HG03108 (cell line): ENCODE results near the gene TNFRSF1B.

Source experiments
- ATAC-seq: cut with Tn5 transposase; IDR thresholded peaks from one replicate; pipeline ENCODE4 v1.9.1; 2021; ENCODE audit warnings: moderate library complexity; ENCODE audit not compliant: unreplicated experiment

Gene TNFRSF1B

GRCh38 chr1:12155328-12155727, 11.5 kb upstream of the TNFRSF1B start:
- no peak for ATAC-seq

GRCh38 chr1:12157366-12158231, 9.2 kb upstream of the TNFRSF1B start:
- no peak for ATAC-seq

GRCh38 chr1:12158357-12159092, 8.3 kb upstream of the TNFRSF1B start:
- ATAC-seq, result no peak

- ATAC-seq, result no peak
Observed at GRCh38 chr1:12159816-12160215, 7.0 kb upstream of the TNFRSF1B start.

GRCh38 chr1:12161324-12161661, 5.5 kb upstream of the TNFRSF1B start:
- no peak for ATAC-seq

GRCh38 chr1:12161662-12162458, 4.9 kb upstream of the TNFRSF1B start:
- peak; percentile 65 for ATAC-seq

GRCh38 chr1:12162459-12163137, 4.2 kb upstream of the TNFRSF1B start:
- ATAC-seq, result no peak

GRCh38 chr1:12163210-12163609, 3.6 kb upstream of the TNFRSF1B start:
- ATAC-seq, result no peak

- no peak for ATAC-seq
Observed at GRCh38 chr1:12164210-12164609, 2.6 kb upstream of the TNFRSF1B start.

- no peak for ATAC-seq
Observed at GRCh38 chr1:12165342-12165741, 1.4 kb upstream of the TNFRSF1B start.

GRCh38 chr1:12167493-12168429, 970 bp downstream of the TNFRSF1B start:
- no peak for ATAC-seq

- ATAC-seq, result no peak
Observed at GRCh38 chr1:12168451-12169160, 1.8 kb downstream of the TNFRSF1B start.

GRCh38 chr1:12169442-12170135, 2.8 kb downstream of the TNFRSF1B start:
- no peak for ATAC-seq

GRCh38 chr1:12170263-12170671, 3.5 kb downstream of the TNFRSF1B start:
- ATAC-seq, result no peak

- ATAC-seq, result no peak
Observed at GRCh38 chr1:12171206-12172041, 4.6 kb downstream of the TNFRSF1B start.

- no peak for ATAC-seq
Observed at GRCh38 chr1:12172042-12172851, 5.5 kb downstream of the TNFRSF1B start.

GRCh38 chr1:12173041-12173509, 6.3 kb downstream of the TNFRSF1B start:
- ATAC-seq, result no peak
